Measurements from ENCODE around the gene CRB2. TPM values are rescaled to one million over a fixed set of nuclear protein-coding genes. Genes with fewer than 3 reads are reported as not detected.

CRB2 gene
- total RNA-seq, 1 donor from 2014 or later, result 1.2 TPM

- peaks cover 86% of the 10 kb centered on the region for H3K4me1 Mint-ChIP-seq
- no peaks in the 10 kb centered on the region for H3K27me3 Mint-ChIP-seq
- H3K4me3 Mint-ChIP-seq, result peak overlapping the region; percentile 75
- POLR2A ChIA-PET, result interaction anchor here (0.6 to 14.9 kb wide), 7 partner anchors 16 to 130 kb away, joined by 3 to 304 read pairs (median 6); partner anchors contain the start of gene STRBP
- no peaks in the 10 kb centered on the region for H3K36me3 Mint-ChIP-seq (ENCODE audit: low read depth)
- TF ChIP-seq CTCF (IDR thresholded peaks at IDR 0.05), result no peak
- H3K27ac Mint-ChIP-seq, result peak overlapping the region; percentile 94
- DNase-seq, result no peak
- no peak for ATAC-seq (ENCODE audit: low read depth)
- CTCF ChIA-PET, result interaction anchor here (1.4 to 1.7 kb wide), 2 partner anchors 16 to 26 kb away, joined by 4 read pairs; no protein-coding TSS in a partner anchor
- intact Hi-C loops (cut with micrococcal nuclease), result loop anchor here (2.0 kb wide), 1 partner anchor 55 kb away; the partner anchor contains the start of gene STRBP
- H3K9me3 Mint-ChIP-seq, result no peaks in the 10 kb centered on the region
These were observed 32.6 kb upstream of the CRB2 start for GRCh38 chr9:123323196-123324013.

- H3K4me3 Mint-ChIP-seq, result no peak overlapping the region
- intact Hi-C loops (cut with micrococcal nuclease), result no loop called here
- no peaks in the 10 kb centered on the region for H3K9me3 Mint-ChIP-seq
- ChIA-PET POLR2A (interaction anchor here (1.2 to 14.9 kb wide), 3 partner anchors 15 to 138 kb away, joined by 6 to 304 read pairs (median 9); partner anchors contain the start of gene STRBP), CTCF (interaction anchor here (0.6 kb wide), 1 partner anchor 23 kb away, joined by 3 read pairs; no protein-coding TSS in a partner anchor)
- no peak for DNase-seq
- no peak for ATAC-seq (ENCODE audit: low read depth)
- H3K36me3 Mint-ChIP-seq (ENCODE audit: low read depth), result no peaks in the 10 kb centered on the region
- peaks cover 81% of the 10 kb centered on the region for H3K4me1 Mint-ChIP-seq
- H3K27me3 Mint-ChIP-seq, result no peaks in the 10 kb centered on the region
- TF ChIP-seq CTCF (IDR thresholded peaks at IDR 0.05), result no peak
- H3K27ac Mint-ChIP-seq, result peak overlapping the region; percentile 30
These were observed 31.2 kb upstream of the CRB2 start for GRCh38 chr9:123324767-123325183.

GRCh38 chr9:123326187-123326586 is 29.8 kb upstream of the CRB2 start:
- Mint-ChIP-seq H3K27me3 (no peaks in the 10 kb centered on the region), H3K27ac (peak overlapping the region; percentile 83), H3K4me3 (peak overlapping the region; percentile 44), H3K36me3 (ENCODE audit: low read depth) (no peaks in the 10 kb centered on the region), H3K4me1 (peaks cover 70% of the 10 kb centered on the region), H3K9me3 (no peaks in the 10 kb centered on the region)
- intact Hi-C loops (cut with micrococcal nuclease), result loop anchor here (1.0 kb wide), 1 partner anchor 12 kb away; no protein-coding TSS in a partner anchor
- DNase-seq (no peak), ATAC-seq (ENCODE audit: low read depth) (no peak)
- POLR2A ChIA-PET, result interaction anchor here (0.7 to 14.9 kb wide), 6 partner anchors 8 to 424 kb away, joined by 3 to 304 read pairs (median 6); partner anchors contain the start of gene STRBP
- CTCF ChIA-PET, result interaction anchor here (1.7 to 1.9 kb wide), 3 partner anchors 8 to 23 kb away, joined by 4 to 7 read pairs (median 7); no protein-coding TSS in a partner anchor
- no peak for TF ChIP-seq CTCF (IDR thresholded peaks at IDR 0.05)

GRCh38 chr9:123326662-123327093 is 29.3 kb upstream of the CRB2 start:
- intact Hi-C loops (cut with micrococcal nuclease), result loop anchor here (1.0 kb wide), 1 partner anchor 12 kb away; no protein-coding TSS in a partner anchor
- no peak for DNase-seq
- Mint-ChIP-seq H3K27ac (peak overlapping the region; percentile 83), H3K9me3 (no peaks in the 10 kb centered on the region), H3K4me3 (peak overlapping the region; percentile 44), H3K27me3 (no peaks in the 10 kb centered on the region), H3K4me1 (peaks cover 68% of the 10 kb centered on the region), H3K36me3 (ENCODE audit: low read depth) (no peaks in the 10 kb centered on the region)
- TF ChIP-seq CTCF (IDR thresholded peaks at IDR 0.05), result no peak
- peak; percentile 58 for ATAC-seq (ENCODE audit: low read depth)
- CTCF ChIA-PET, result interaction anchor here (1.1 to 1.9 kb wide), 4 partner anchors 8 to 23 kb away, joined by 3 to 7 read pairs (median 6); no protein-coding TSS in a partner anchor
- POLR2A ChIA-PET, result interaction anchor here (0.6 to 14.9 kb wide), 4 partner anchors 9 to 134 kb away, joined by 3 to 304 read pairs (median 6); no protein-coding TSS in a partner anchor

Measured in activated B cell treated with CpG ODN at 0.5 μM for 24 hours (primary cell).